22Rv1 (cell line): ENCODE results near the gene SPP2.

Source experiments
- ZFX ChIP-seq: fragments of 450-650 bp; IDR thresholded peaks from 2 replicates; pipeline ENCODE4 v1.6.1; 2017; ENCODE audit warnings: antibody characterized with exemption, borderline replicate concordance
- TF ChIP-seq, protein P1 (sequence below): fragments of 450-650 bp; IDR thresholded peaks from 2 replicates; pipeline ENCODE4 v1.5.1; 2017; ENCODE audit warnings: mild to moderate bottlenecking

DNA sequence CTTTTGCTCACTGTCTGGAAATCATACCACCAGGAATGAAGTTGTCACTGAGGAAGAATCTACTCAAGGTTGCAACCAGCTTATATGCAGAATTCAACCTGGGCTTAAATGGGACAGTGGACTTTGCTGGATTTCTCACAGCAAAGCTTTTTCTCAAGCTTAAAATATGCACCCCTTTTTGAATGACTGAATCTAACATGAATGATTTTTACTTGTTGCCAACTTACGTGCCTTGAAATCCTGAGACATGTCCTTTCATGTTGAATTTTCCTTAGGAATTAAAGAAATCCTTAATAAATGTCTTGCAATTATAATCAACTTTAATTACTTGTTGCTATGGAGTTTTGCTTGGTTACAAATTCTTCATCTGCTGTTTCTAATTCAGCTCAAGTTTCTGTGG lies 57.4 kb downstream of the SPP2 start:
- TF ChIP-seq, protein P1, sequence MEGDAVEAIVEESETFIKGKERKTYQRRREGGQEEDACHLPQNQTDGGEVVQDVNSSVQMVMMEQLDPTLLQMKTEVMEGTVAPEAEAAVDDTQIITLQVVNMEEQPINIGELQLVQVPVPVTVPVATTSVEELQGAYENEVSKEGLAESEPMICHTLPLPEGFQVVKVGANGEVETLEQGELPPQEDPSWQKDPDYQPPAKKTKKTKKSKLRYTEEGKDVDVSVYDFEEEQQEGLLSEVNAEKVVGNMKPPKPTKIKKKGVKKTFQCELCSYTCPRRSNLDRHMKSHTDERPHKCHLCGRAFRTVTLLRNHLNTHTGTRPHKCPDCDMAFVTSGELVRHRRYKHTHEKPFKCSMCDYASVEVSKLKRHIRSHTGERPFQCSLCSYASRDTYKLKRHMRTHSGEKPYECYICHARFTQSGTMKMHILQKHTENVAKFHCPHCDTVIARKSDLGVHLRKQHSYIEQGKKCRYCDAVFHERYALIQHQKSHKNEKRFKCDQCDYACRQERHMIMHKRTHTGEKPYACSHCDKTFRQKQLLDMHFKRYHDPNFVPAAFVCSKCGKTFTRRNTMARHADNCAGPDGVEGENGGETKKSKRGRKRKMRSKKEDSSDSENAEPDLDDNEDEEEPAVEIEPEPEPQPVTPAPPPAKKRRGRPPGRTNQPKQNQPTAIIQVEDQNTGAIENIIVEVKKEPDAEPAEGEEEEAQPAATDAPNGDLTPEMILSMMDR = no peak
- TF ChIP-seq ZFX = no peak
